CD14-positive monocyte (primary cell): ENCODE results near the gene TTLL7. TPM values are rescaled to one million over a fixed set of nuclear protein-coding genes. Genes with fewer than 3 reads are reported as not detected.

ENCODE experiments used
- DNase-seq, 3 donors: peaks; one replicate each; pipeline ENCODE4 v3.0.0-alpha.2; 2011 to 2022
- H2AFZ ChIP-seq: 2 replicates; pipeline ENCODE4 v1.6.0; 2012; ENCODE audit warnings: mild to moderate bottlenecking, low read depth, low read length, inconsistent platforms; ENCODE audit not compliant: insufficient read depth, poor library complexity, severe bottlenecking
- H3K27ac ChIP-seq, 2 donors: 1 replicate in 1 of 2; 2 replicates in 1 of 2; pipeline ENCODE4 v1.5.1; 2012 to 2013; ENCODE audit warnings: low read length in 2 of 2, control low read depth in 1 of 2, inconsistent platforms in 1 of 2, low read depth in 1 of 2, mild to moderate bottlenecking in 1 of 2
- H3K27me3 ChIP-seq, 2 donors: one replicate each; pipeline versions ENCODE4 v1.6.0 to v1.6.1; 2011 to 2013; ENCODE audit warnings: low read length in 2 of 2; ENCODE audit not compliant: control insufficient read depth in 2 of 2, insufficient read depth in 2 of 2
- H3K36me3 ChIP-seq, 2 donors: replicated peaks in 1 of 2; 1 replicate in 1 of 2; 2 replicates in 1 of 2; pipeline versions ENCODE4 v1.5.1 to v1.6.1; 2012 to 2013; ENCODE audit warnings: low read length in 2 of 2, control low read depth in 1 of 2, inconsistent platforms in 1 of 2, mild to moderate bottlenecking in 1 of 2; ENCODE audit not compliant: insufficient read depth in 2 of 2, control insufficient read depth in 1 of 2
- H3K4me1 ChIP-seq, 2 donors: 1 replicate in 1 of 2; 2 replicates in 1 of 2; pipeline versions ENCODE4 v1.5.1 to v1.6.1; 2012 to 2013; ENCODE audit warnings: low read length in 2 of 2, control low read depth in 1 of 2, inconsistent platforms in 1 of 2, mild to moderate bottlenecking in 1 of 2, moderate library complexity in 1 of 2; ENCODE audit not compliant: insufficient read depth in 2 of 2, control insufficient read depth in 1 of 2
- H3K4me2 ChIP-seq: replicated peaks from 2 replicates; pipeline ENCODE3; 2012; ENCODE audit warnings: low read length, moderate library complexity, mild to moderate bottlenecking; ENCODE audit not compliant: poor library complexity, severe bottlenecking; ENCODE audit errors: extremely low read depth
- H3K4me3 ChIP-seq, 3 experiments: fragments of 200-600 bp in 1 of 3; sonication (generic) in 1 of 3; replicated peaks in 1 of 3; 1 replicate in 2 of 3; 2 replicates in 1 of 3; pipeline ENCODE4 v1.5.1; 2011 to 2013; ENCODE audit warnings: low read length in 3 of 3, mild to moderate bottlenecking in 3 of 3, control low read depth in 2 of 3, low read depth in 2 of 3, inconsistent platforms in 1 of 3, moderate library complexity in 1 of 3
- H3K79me2 ChIP-seq: 2 replicates; pipeline ENCODE4 v1.6.0; 2012; ENCODE audit warnings: mild to moderate bottlenecking, control low read depth, inconsistent platforms, low read length, moderate library complexity; ENCODE audit not compliant: insufficient read depth
- H3K9ac ChIP-seq: 2 replicates; pipeline ENCODE4 v1.6.0; 2017; ENCODE audit warnings: low read length, mild to moderate bottlenecking; ENCODE audit not compliant: insufficient read depth, poor library complexity, severe bottlenecking
- H3K9me3 ChIP-seq, 2 donors: replicated peaks in 1 of 2; 1 replicate in 1 of 2; 2 replicates in 1 of 2; pipeline versions ENCODE4 v1.5.1 to v1.6.1; 2012 to 2013; ENCODE audit warnings: low read length in 2 of 2, control low read depth in 1 of 2; ENCODE audit not compliant: control insufficient read depth in 1 of 2, insufficient read depth in 1 of 2
- H4K20me1 ChIP-seq: 2 replicates; pipeline ENCODE4 v1.6.0; 2012; ENCODE audit warnings: mild to moderate bottlenecking, low read length, control low read depth, moderate library complexity; ENCODE audit not compliant: insufficient read depth
- H3K27ac Mint-ChIP-seq, 7 donors: one replicate each; pipeline ENCODE4 v1.8.0; 2020; ENCODE audit warnings: mild to moderate bottlenecking in 7 of 7, mixed read lengths in 7 of 7, moderate library complexity in 6 of 7, inconsistent platforms in 2 of 7
- H3K27me3 Mint-ChIP-seq, 3 donors: one replicate each; pipeline ENCODE4 v1.8.0; 2021 to 2022; ENCODE audit warnings: low read depth in 3 of 3, mild to moderate bottlenecking in 3 of 3, mixed read lengths in 3 of 3, moderate library complexity in 3 of 3, inconsistent platforms in 1 of 3
- H3K36me3 Mint-ChIP-seq, 2 donors: one replicate each; pipeline ENCODE4 v1.8.0; 2020; ENCODE audit warnings: mixed read lengths in 2 of 2, inconsistent platforms in 1 of 2, mild to moderate bottlenecking in 1 of 2
- H3K4me1 Mint-ChIP-seq: one replicate; pipeline ENCODE4 v1.8.0; 2020; ENCODE audit warnings: mild to moderate bottlenecking, mixed read lengths
- H3K4me3 Mint-ChIP-seq, 2 donors: one replicate each; pipeline ENCODE4 v1.8.0; 2020; ENCODE audit warnings: mild to moderate bottlenecking in 2 of 2, mixed read lengths in 2 of 2, moderate library complexity in 1 of 2
- H3K9me3 Mint-ChIP-seq, 7 donors: one replicate each; pipeline ENCODE4 v1.8.0; 2020 to 2022; ENCODE audit warnings: mixed read lengths in 7 of 7, mild to moderate bottlenecking in 6 of 7, moderate library complexity in 6 of 7, inconsistent platforms in 2 of 7
- CTCF ChIP-seq: fragments of 200-600 bp; IDR thresholded peaks from one replicate; pipeline ENCODE4 v1.8.0; 2022; ENCODE audit warnings: antibody characterized with exemption, mild to moderate bottlenecking
- WGBS: methylation state at CpG from one replicate; pipeline ENCODE4 v1.1.5; 2013; ENCODE audit warnings: missing lambda C conversion rate; ENCODE audit not compliant: insufficient coverage; 5-methylcytosine and 5-hydroxymethylcytosine counted together
- intact Hi-C, 2 donors: fragments of 100-400 bp; cut with micrococcal nuclease; formaldehyde crosslinking; loops; one replicate each; pipeline versions ENCODE4 v1.15.0 to v1.15.1; 2023
- polyA plus RNA-seq, 3 donors: library from polyadenylated mRNA; depleted of rRNA in 1 of 3; unstranded in 2 of 3; stranded (reverse) in 1 of 3; fragments of 300-500 nt in 2 of 3; fragments of >200 nt in 1 of 3; fragmentation: Illumina TruSeq in 2 of 3; gene quantifications; 1 replicate in 2 of 3; 2 replicates in 1 of 3; pipeline ENCODE4 v1.2.3, GENCODE V29; 2012 to 2021

The TTLL7 gene
- polyA plus RNA-seq, 3 donors: 0.12 to 0.69 TPM; not detected in 1

GRCh38 chr1:83889707-83890106, 109.2 kb downstream of the TTLL7 start:
- H3K9me3 Mint-ChIP-seq: peaks cover 3 to 5% (median 4%) of the 10 kb centered on the region in 7 donors
- no peak overlapping the region for H3K4me3 ChIP-seq
- no peak overlapping the region for H3K4me2 ChIP-seq
- no peaks in the 10 kb centered on the region for H3K27me3 Mint-ChIP-seq
- no peaks in the 10 kb centered on the region for H3K4me1 ChIP-seq
- intact Hi-C loops: no loop called here
- no peak for TF ChIP-seq CTCF
- no peak overlapping the region for H3K4me3 Mint-ChIP-seq
- DNase-seq: no peak
- no peaks in the 10 kb centered on the region for H3K79me2 ChIP-seq
- no peaks in the 10 kb centered on the region for H3K36me3 Mint-ChIP-seq
- H3K9ac ChIP-seq: no peak overlapping the region
- peaks cover 0 to 2% of the 10 kb centered on the region in 2 donors for H3K9me3 ChIP-seq
- H4K20me1 ChIP-seq: no peaks in the 10 kb centered on the region
- no peak overlapping the region for H2AFZ ChIP-seq
- H3K27ac ChIP-seq: no peak overlapping the region
- no peaks in the 10 kb centered on the region for H3K4me1 Mint-ChIP-seq
- no peaks in the 10 kb centered on the region for H3K27me3 ChIP-seq
- H3K36me3 ChIP-seq: no peaks in the 10 kb centered on the region
- 100% methylated on average over 1 of the region's 2 CpGs for WGBS
- H3K27ac Mint-ChIP-seq: no peak overlapping the region

GRCh38 chr1:83887483-83887882, 111.4 kb downstream of the TTLL7 start:
- no peaks in the 10 kb centered on the region for H3K27me3 Mint-ChIP-seq
- Histone ChIP-seq H3K4me3 (no peak overlapping the region), H3K36me3 (no peaks in the 10 kb centered on the region), H3K4me1 (no peaks in the 10 kb centered on the region), H4K20me1 (no peaks in the 10 kb centered on the region), H2AFZ (no peak overlapping the region), H3K9me3 (peaks cover 0 to 2% of the 10 kb centered on the region in 2 donors), H3K79me2 (no peaks in the 10 kb centered on the region), H3K27ac (no peak overlapping the region), H3K4me2 (no peak overlapping the region), H3K27me3 (no peaks in the 10 kb centered on the region), H3K9ac (no peak overlapping the region)
- intact Hi-C loops: no loop called here
- peaks cover 3 to 5% (median 4%) of the 10 kb centered on the region in 7 donors for H3K9me3 Mint-ChIP-seq
- H3K4me1 Mint-ChIP-seq: no peaks in the 10 kb centered on the region
- no CpG with 5 or more reads among the region's 3 CpGs for WGBS
- no peaks in the 10 kb centered on the region for H3K36me3 Mint-ChIP-seq
- TF ChIP-seq CTCF: no peak
- no peak overlapping the region for H3K27ac Mint-ChIP-seq
- DNase-seq: no peak
- no peak overlapping the region for H3K4me3 Mint-ChIP-seq
